Cardiac fibroblast (primary cell): ENCODE data around the gene OR5K4.

Experiments
- DNase-seq, 2 donors: peaks; one replicate each; pipeline versions ENCODE4 v3.0.0 to v3.0.0-alpha.2; 2010; ENCODE audit warnings: low read depth in 2 of 2
- H3K4me3 ChIP-seq, 2 donors: replicated peaks in 1 of 2; 1 replicate in 1 of 2; 2 replicates in 1 of 2; pipeline ENCODE4 v1.5.1; 2011; ENCODE audit warnings: low read depth in 2 of 2, low read length in 2 of 2, mild to moderate bottlenecking in 2 of 2, moderate library complexity in 1 of 2
- CTCF ChIP-seq: IDR thresholded peaks from one replicate; pipeline ENCODE4 v1.5.1; 2011; ENCODE audit warnings: low read depth, mild to moderate bottlenecking, low read length, inconsistent platforms

OR5K4 gene

DNA sequence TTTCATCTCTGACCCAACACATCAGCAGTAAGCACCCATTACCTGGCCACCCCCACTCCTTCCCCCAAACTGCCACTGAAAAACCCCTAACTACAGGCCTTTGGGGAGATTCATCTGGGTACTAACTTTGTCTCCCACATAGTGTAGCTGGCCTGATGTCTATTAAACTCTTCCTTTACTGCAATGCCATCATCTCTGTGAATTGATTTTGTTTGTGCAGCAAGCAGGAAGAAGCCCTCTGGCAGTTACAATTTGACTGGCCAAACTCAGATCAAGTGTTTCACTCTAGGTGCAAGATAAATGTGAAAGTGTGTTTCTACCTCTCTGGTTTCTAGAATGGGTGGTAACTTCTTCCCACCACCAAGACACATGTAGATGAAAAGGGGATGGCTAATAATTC is 26.7 kb upstream of the OR5K4 start:
- no peak overlapping the region for H3K4me3 ChIP-seq
- no peak for TF ChIP-seq CTCF
- no peak for DNase-seq

- no peak for TF ChIP-seq CTCF
- DNase-seq: no peak
- H3K4me3 ChIP-seq: no peak overlapping the region
Measured at GRCh38 chr3:98328933-98329332, 24.7 kb upstream of the OR5K4 start.

DNA sequence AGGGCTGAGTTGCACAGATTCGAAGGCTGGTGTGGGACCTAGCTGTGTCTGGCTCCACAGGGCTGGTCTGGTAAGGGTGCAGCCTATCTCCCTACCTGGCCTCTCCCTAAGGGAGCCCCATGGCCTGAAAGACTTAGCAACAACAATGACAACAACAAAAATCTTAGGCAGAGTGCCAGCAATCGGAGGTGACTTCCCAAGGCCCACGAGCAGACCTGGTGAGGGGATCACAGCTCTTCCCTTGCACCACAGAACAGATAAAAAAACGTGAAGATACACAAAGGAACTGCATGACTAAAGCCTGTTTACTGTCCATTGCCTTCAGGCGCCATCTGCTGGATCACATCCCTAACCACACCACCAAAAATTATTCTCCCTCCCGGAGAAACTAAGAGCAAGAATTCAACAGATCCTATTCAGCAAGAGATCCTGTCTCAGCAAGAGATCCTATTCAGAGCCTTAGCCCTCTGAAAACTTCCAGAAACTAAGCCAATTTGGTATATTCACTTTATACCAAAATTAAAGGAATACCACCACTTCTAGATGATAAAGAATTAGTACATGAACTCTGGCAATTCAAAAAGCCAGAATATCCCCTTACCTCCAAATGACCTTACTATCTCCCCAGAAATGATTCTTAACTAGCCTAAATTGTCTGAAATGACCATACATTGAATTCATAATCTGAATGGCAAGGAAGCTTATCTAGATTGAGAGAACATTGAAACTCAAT is 24.1 kb upstream of the OR5K4 start:
- H3K4me3 ChIP-seq: no peak overlapping the region
- TF ChIP-seq CTCF: peak; percentile 77
- DNase-seq: peak; percentile 63 to 67

DNA sequence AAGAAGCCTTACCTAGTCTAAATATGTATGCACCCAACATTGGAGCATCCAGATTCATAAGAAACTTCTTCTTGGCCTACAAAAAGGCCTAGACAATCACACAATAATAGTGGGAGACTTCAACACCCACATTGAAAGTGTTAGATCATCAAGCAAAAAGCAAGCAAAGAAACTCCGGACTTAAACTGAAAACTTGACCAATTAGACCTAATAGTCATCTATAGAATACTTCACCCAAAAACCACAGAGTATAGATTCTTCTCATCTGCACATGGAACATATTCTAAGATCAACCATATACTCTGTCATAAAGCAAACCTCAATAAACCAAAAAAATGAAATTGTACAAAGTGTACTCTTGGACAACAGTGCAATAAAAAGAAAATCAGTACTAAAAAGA is 22.3 kb upstream of the OR5K4 start:
- no peak for DNase-seq
- TF ChIP-seq CTCF: no peak

GRCh38 chr3:98333989-98334606 is 19.6 kb upstream of the OR5K4 start:
- TF ChIP-seq CTCF: no peak
- no peak overlapping the region for H3K4me3 ChIP-seq

More for the DNA sequence above, 22.3 kb upstream of the OR5K4 start:
- H3K4me3 ChIP-seq: no peak overlapping the region

DNA sequence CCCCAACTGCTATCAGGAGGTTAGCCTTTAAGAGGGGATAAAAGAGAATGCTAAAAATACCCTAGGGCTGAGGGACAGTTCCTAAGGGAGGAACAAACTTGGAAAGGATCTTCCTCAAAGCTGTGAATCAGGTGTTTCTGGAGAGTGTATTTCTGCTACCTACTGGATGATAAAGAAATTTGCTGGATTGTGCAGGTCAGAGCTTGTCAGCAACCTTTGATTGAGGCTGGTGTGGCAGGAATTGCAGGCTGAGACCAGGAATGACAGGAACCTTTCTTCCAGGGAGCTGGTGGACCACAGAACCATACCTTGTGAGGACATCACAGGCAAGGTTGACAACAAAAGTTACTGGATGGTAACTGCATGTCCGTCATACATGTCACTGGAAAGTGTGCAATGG is 14.6 kb upstream of the OR5K4 start:
- no peak overlapping the region for H3K4me3 ChIP-seq
- no peak for DNase-seq
- no peak for TF ChIP-seq CTCF

More at GRCh38 chr3:98333989-98334606, 19.6 kb upstream of the OR5K4 start:
- DNase-seq: peak in 1 of 2 donors; percentile 56
